GM13976 (cell line): ENCODE data around the gene FRA10AC1.

Experiments used
- DNase-seq: peaks from one replicate; pipeline ENCODE4 v3.0.0; 2012; ENCODE audit warnings: low spot score
- CTCF ChIP-seq: IDR thresholded peaks from 2 replicates; pipeline ENCODE4 v1.5.1; 2012; ENCODE audit warnings: borderline replicate concordance, mild to moderate bottlenecking; ENCODE audit not compliant: insufficient read depth; ENCODE audit errors: extremely low read depth, missing control alignments, control extremely low read depth
- in situ Hi-C: fragments of 300-500 bp; cut with MboI; formaldehyde crosslinking; loops from one replicate; pipeline ENCODE4 v1.12.0; 2022; ENCODE audit warnings: low sequenced_read_pairs, mixed read lengths, inconsistent platforms; ENCODE audit not compliant: unreplicated experiment

FRA10AC1 gene

GRCh38 chr10:93742633-93743349, 40.4 kb upstream of the FRA10AC1 start:
- no peak for DNase-seq
- in situ Hi-C loops: no loop called here
- TF ChIP-seq CTCF: no peak

- no peak for TF ChIP-seq CTCF
- no peak for DNase-seq
- in situ Hi-C loops: no loop called here
Measured at GRCh38 chr10:93741367-93741766, 39.0 kb upstream of the FRA10AC1 start.

- in situ Hi-C loops: no loop called here
- no peak for TF ChIP-seq CTCF
- DNase-seq: no peak
Measured at GRCh38 chr10:93726024-93726423, 23.6 kb upstream of the FRA10AC1 start.

- DNase-seq: no peak
- no peak for TF ChIP-seq CTCF
- in situ Hi-C loops: no loop called here
Measured at GRCh38 chr10:93723153-93723552, 20.8 kb upstream of the FRA10AC1 start.

- DNase-seq: no peak
- in situ Hi-C loops: no loop called here
- no peak for TF ChIP-seq CTCF
Measured at GRCh38 chr10:93722550-93722949, 20.2 kb upstream of the FRA10AC1 start.

GRCh38 chr10:93719901-93720300, 17.5 kb upstream of the FRA10AC1 start:
- TF ChIP-seq CTCF: no peak
- no peak for DNase-seq
- in situ Hi-C loops: no loop called here
